ENCODE data around the gene PHLDA3.

Gene PHLDA3

DNA sequence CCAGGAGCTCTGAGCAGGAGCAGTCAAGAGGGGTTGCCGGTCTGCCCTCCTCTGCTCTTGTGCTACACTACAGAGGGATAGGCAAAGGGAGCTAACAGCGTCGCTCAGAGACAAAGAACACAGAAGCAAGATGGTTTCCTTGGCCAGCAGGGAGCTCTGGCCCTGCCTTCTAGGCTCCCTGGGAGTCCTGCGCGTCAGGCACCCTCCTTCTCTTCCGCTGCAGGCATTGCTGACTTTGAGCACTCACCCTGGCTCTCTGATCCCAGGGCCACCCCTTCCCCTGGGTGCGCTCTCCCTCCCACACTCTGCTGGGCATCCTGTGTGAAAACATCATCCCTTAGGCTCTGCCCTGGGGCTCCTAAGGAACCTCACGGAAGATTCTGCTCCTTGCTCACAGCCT, 47.9 kb downstream of the PHLDA3 start:
- TF ChIP-seq, protein P1, sequence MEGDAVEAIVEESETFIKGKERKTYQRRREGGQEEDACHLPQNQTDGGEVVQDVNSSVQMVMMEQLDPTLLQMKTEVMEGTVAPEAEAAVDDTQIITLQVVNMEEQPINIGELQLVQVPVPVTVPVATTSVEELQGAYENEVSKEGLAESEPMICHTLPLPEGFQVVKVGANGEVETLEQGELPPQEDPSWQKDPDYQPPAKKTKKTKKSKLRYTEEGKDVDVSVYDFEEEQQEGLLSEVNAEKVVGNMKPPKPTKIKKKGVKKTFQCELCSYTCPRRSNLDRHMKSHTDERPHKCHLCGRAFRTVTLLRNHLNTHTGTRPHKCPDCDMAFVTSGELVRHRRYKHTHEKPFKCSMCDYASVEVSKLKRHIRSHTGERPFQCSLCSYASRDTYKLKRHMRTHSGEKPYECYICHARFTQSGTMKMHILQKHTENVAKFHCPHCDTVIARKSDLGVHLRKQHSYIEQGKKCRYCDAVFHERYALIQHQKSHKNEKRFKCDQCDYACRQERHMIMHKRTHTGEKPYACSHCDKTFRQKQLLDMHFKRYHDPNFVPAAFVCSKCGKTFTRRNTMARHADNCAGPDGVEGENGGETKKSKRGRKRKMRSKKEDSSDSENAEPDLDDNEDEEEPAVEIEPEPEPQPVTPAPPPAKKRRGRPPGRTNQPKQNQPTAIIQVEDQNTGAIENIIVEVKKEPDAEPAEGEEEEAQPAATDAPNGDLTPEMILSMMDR (IDR thresholded peaks at IDR 0.05; ENCODE audit: extremely low read depth, insufficient read depth, missing control alignments), result no peak
- DNase-seq (ENCODE audit: low spot score), result no peak
- in situ Hi-C loops (cut with MboI; ENCODE audit: low pct_unique_long_range_greater_than_20kb, low sequenced_read_pairs, unreplicated experiment), result no loop called here

DNA sequence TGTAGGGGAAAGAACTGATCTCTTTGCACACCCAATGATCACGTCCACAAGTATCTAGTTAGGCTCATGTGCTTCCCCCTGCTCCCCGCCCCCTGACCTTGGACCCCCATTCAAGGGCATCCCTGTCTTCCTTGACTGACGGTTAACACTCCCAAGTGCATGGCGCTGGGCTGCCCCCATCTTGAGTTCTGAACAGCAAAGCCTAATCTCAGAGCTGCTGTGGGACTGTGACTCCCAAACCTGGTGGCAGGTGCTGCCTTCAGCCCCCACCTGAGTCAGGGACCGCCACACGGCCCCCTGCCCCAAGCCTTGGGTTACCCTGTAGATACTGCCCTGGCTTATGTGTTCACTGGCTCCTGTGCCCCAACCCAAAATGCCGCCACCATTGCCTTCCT, 48.4 kb downstream of the PHLDA3 start:
- TF ChIP-seq, protein P1 (IDR thresholded peaks at IDR 0.05; ENCODE audit: extremely low read depth, insufficient read depth, missing control alignments), result no peak
- in situ Hi-C loops (cut with MboI; ENCODE audit: low pct_unique_long_range_greater_than_20kb, low sequenced_read_pairs, unreplicated experiment), result no loop called here
- no peak for DNase-seq (ENCODE audit: low spot score)

DNA sequence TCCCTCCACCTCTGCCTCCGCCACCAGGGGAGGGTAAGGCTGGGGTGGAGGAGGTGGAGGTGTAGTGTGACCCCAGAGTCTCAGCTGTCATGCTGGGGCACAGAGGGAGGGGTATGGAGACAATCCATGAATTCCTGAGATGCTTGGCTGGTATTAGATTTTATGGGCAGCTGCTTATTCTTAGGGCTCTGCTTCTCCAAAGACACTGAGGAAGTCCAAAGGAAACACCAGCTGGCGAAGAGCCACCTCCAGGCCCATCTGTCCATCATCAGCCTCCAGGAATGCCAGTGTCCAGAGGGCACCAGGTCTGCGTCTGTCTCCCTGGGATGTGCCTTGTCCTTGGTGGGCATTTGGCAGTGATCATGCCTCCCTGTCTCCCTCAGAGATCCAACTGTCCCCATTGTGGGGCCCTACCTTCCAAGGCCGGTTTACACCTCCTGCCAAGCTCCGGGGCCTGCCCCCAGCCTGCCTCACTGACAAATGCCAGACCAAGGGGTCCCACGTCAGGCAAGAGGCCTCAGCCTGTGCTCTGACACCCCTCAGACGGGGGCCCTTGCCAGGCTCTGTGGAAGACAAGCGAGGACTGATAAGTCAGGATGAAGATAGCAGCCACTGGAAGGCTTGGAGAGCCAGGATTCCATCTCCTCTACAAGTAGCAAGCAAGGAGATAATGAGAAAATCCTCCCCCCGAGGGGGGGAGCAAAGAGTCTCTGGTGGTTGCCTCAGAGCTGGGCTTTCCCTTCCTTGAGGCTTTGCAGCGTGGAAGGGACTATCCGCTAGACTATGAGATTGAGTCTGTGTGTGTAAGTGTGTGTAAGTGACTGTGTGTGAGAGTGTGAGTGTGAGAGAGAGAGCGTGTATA, 49.0 kb downstream of the PHLDA3 start:
- TF ChIP-seq, protein P1 (IDR thresholded peaks at IDR 0.05; ENCODE audit: extremely low read depth, insufficient read depth, missing control alignments), result no peak
- in situ Hi-C loops (cut with MboI; ENCODE audit: low pct_unique_long_range_greater_than_20kb, low sequenced_read_pairs, unreplicated experiment), result no loop called here
- DNase-seq (ENCODE audit: low spot score), result no peak

DNA sequence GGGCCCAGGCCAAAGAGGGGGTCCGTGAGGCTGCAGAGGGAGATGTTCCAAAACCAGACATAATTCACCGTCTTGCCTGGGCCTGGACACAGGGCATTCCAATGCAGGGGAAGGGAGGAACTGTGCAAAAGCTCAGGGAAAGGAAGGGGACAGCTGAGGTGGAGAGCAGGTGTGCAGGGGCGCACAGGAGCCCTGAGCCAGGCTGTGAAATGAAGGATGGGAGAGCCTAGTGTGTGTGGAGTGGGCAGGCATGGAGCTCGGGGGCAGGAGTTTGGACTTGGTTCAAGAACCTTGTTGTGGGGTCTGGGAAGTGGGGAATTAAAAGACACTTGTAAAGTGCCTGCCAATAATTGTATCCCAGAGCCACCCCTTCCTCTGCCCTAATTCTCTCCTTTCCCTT, 49.7 kb downstream of the PHLDA3 start:
- in situ Hi-C loops (cut with MboI; ENCODE audit: low pct_unique_long_range_greater_than_20kb, low sequenced_read_pairs, unreplicated experiment), result no loop called here
- DNase-seq (ENCODE audit: low spot score), result no peak
- TF ChIP-seq, protein P1 (IDR thresholded peaks at IDR 0.05; ENCODE audit: extremely low read depth, insufficient read depth, missing control alignments), result no peak

DNA sequence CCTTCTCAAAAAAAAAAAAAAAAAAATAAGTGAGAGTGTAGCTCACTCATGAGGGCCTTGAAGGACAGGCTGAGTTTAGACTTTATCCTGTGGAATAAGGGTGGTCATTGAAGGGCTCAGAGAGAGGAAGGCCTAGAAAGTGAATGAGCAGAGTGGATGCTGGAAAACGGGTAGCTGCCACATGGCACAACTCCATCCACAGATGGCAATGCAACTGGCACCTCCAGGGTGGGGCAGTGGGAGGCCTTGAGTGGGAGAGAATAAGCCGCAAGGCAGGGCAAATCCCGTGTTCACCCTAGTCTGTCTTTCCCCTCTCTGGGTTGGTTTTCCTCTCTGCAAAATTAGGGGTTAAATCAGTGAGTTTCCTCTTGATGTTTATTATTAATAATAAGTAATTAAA, 50.5 kb downstream of the PHLDA3 start:
- no peak for DNase-seq (ENCODE audit: low spot score)
- TF ChIP-seq, protein P1 (IDR thresholded peaks at IDR 0.05; ENCODE audit: extremely low read depth, insufficient read depth, missing control alignments), result no peak
- in situ Hi-C loops (cut with MboI; ENCODE audit: low pct_unique_long_range_greater_than_20kb, low sequenced_read_pairs, unreplicated experiment), result no loop called here

Measured in GM13977 (cell line).